Mucosa of descending colon (tissue), 3 donors: ENCODE results near the gene STIMATE. TPM values are rescaled to one million over a fixed set of nuclear protein-coding genes. Genes with fewer than 3 reads are reported as not detected.

Source experiments
- ATAC-seq: fragments of 200-7000 bp; cut with Tn5 transposase; one replicate; pipeline ENCODE4 v1.9.1; 2020; ENCODE audit warnings: mild to moderate bottlenecking, moderate library complexity
- DNase-seq, 3 donors: peaks; one replicate each; pipeline ENCODE4 v3.0.0-alpha.2; 2020
- H3K36me3 ChIP-seq: fragments of 200-600 bp; one replicate; pipeline ENCODE4 v1.8.0; 2021; ENCODE audit warnings: low read depth, mild to moderate bottlenecking
- H3K4me1 ChIP-seq: fragments of 200-600 bp; one replicate; pipeline ENCODE4 v1.8.0; 2021; ENCODE audit warnings: low read depth, mild to moderate bottlenecking
- H3K4me3 ChIP-seq: fragments of 200-600 bp; one replicate; pipeline ENCODE4 v1.8.0; 2021; ENCODE audit warnings: mild to moderate bottlenecking
- H3K9me3 ChIP-seq: fragments of 200-600 bp; one replicate; pipeline ENCODE4 v1.8.0; 2021; ENCODE audit warnings: mild to moderate bottlenecking
- CTCF ChIP-seq: fragments of 200-600 bp; IDR thresholded peaks from one replicate; pipeline ENCODE4 v1.8.0; 2022; ENCODE audit warnings: antibody characterized with exemption, mild to moderate bottlenecking
- intact Hi-C, 2 donors: fragments of 100-400 bp; cut with DNase I in 1 of 2; cut with micrococcal nuclease in 1 of 2; formaldehyde crosslinking; loops; one replicate each; pipeline versions ENCODE4 v1.11.0 to v1.11.1; 2022; cut with DNase I, micrococcal nuclease
- total RNA-seq, 3 donors: library from RNA; stranded (reverse); fragmentation: NEBNext Ultra II Directional in 2 of 3; extraction: Animal tissue kit (Norgen Biotek cat#: 25700) in 2 of 3; gene quantifications; one replicate each; pipeline versions ENCODE4 v1.2.1 to v1.2.4, GENCODE V29; 2021 to 2023
- donor health status: DM: no; HTN: no; CAD: no; lungs with moderate emphysema.
- donor health status: DM: no; HTN: no; CAD: no.
- donor health status: DM: no; HTN: yes; CAD: no.

The STIMATE gene
- total RNA-seq, 3 donors from 2014 or later: 9.3 to 14.8 (median 11.1) TPM

- H3K4me1 ChIP-seq: peaks cover 8% of the 10 kb centered on the region
- intact Hi-C loops: no loop called here
- no peak for ATAC-seq
- no peaks in the 10 kb centered on the region for H3K36me3 ChIP-seq
- no peak for DNase-seq
- no peak for TF ChIP-seq CTCF
- H3K9me3 ChIP-seq: no peaks in the 10 kb centered on the region
- no peak overlapping the region for H3K4me3 ChIP-seq
Observed at GRCh38 chr3:52874864-52875587, 22.3 kb downstream of the STIMATE start.

GRCh38 chr3:52874160-52874701, 23.1 kb downstream of the STIMATE start:
- H3K9me3 ChIP-seq: no peaks in the 10 kb centered on the region
- peak; percentile 48 for ATAC-seq
- intact Hi-C loops: no loop called here
- no peaks in the 10 kb centered on the region for H3K36me3 ChIP-seq
- peaks cover 8% of the 10 kb centered on the region for H3K4me1 ChIP-seq
- DNase-seq: no peak
- no peak overlapping the region for H3K4me3 ChIP-seq
- no peak for TF ChIP-seq CTCF

DNA sequence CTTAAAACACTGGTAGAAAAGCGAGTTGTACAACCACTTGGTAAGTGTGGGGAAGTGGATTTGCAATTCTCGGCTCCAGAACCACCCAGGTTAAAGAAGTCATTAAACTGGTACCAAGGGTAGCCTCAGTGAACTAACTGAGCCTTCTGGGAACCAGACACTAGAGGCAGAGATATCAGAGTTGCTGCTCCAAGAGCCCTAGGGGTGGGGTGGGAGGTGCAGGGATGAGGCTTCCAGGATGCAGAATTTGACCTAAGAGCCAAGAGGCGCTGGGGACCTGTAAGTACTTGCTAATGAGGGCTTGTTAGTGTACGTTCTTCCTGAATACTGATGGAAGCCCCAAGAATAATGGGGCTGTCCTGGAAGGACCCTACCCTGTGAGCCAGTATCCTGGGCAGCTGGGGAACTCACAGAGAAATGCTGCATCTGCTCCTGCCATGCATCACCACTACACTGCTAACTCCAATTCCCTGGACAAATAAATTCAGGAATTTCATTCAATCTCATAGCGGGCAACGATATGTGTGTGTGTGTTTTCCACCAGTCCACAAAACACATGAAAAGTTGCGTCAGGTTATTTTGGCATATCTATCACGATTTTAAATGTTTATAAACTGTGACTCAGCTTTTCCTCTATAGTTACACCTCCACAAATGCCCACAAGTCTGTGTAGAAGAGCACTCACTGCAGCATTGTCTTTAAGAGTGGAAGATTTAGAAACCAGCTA, 23.8 kb downstream of the STIMATE start:
- intact Hi-C loops: no loop called here
- no peak overlapping the region for H3K4me3 ChIP-seq
- peak; percentile 52 for ATAC-seq

GRCh38 chr3:52872245-52872644, 25.1 kb downstream of the STIMATE start:
- no peak for ATAC-seq
- Histone ChIP-seq H3K36me3 (no peaks in the 10 kb centered on the region), H3K4me1 (peaks cover 8% of the 10 kb centered on the region), H3K9me3 (no peaks in the 10 kb centered on the region), H3K4me3 (no peak overlapping the region)
- TF ChIP-seq CTCF: no peak
- no peak for DNase-seq
- intact Hi-C loops: no loop called here

More for the DNA sequence above, 23.8 kb downstream of the STIMATE start:
- no peaks in the 10 kb centered on the region for H3K36me3 ChIP-seq
- H3K9me3 ChIP-seq: no peaks in the 10 kb centered on the region
- no peak for TF ChIP-seq CTCF
- H3K4me1 ChIP-seq: peaks cover 8% of the 10 kb centered on the region
- DNase-seq: no peak

- H3K36me3 ChIP-seq: no peaks in the 10 kb centered on the region
- no peak for TF ChIP-seq CTCF
- peaks cover 8% of the 10 kb centered on the region for H3K4me1 ChIP-seq
- ATAC-seq (no peak), DNase-seq (no peak)
- H3K9me3 ChIP-seq: no peaks in the 10 kb centered on the region
- no peak overlapping the region for H3K4me3 ChIP-seq
- intact Hi-C loops: no loop called here
Observed at GRCh38 chr3:52871761-52872160, 25.6 kb downstream of the STIMATE start.
